Panc1 (cell line): ENCODE results near the gene DCD.

Experiments
- POLR2AphosphoS5 ChIP-seq: IDR thresholded peaks from 2 replicates; pipeline ENCODE4 v1.6.1; 2012; ENCODE audit warnings: mild to moderate bottlenecking, low read depth, low read length, moderate library complexity
- SIN3A ChIP-seq: IDR thresholded peaks from 2 replicates; pipeline ENCODE4 v1.6.1; 2012; ENCODE audit warnings: low read depth, mild to moderate bottlenecking, low read length, moderate library complexity, borderline replicate concordance; ENCODE audit not compliant: insufficient read depth
- TCF7L2 ChIP-seq: IDR thresholded peaks from 2 replicates; pipeline ENCODE4 v1.6.1; 2011; ENCODE audit warnings: mild to moderate bottlenecking, low read depth, low read length, inconsistent platforms
- TF ChIP-seq, protein P1 (sequence below): fragments of 450-650 bp; IDR thresholded peaks from 2 replicates; pipeline ENCODE4 v1.5.1; 2017; ENCODE audit warnings: mild to moderate bottlenecking
- TF ChIP-seq, protein P2 (sequence below), 2 experiments: IDR thresholded peaks; 2 replicates each; pipeline ENCODE4 v1.6.1; 2011 to 2012; ENCODE audit warnings: low read depth in 2 of 2, control low read depth in 1 of 2, low read length in 1 of 2, mild to moderate bottlenecking in 1 of 2, moderate library complexity in 1 of 2; ENCODE audit not compliant: insufficient read depth in 1 of 2

GRCh38 chr12:54611715-54612149 is 36.4 kb downstream of the DCD start:
- no peak for TF ChIP-seq SIN3A
- TF ChIP-seq POLR2AphosphoS5: no peak
- TF ChIP-seq, protein P1, sequence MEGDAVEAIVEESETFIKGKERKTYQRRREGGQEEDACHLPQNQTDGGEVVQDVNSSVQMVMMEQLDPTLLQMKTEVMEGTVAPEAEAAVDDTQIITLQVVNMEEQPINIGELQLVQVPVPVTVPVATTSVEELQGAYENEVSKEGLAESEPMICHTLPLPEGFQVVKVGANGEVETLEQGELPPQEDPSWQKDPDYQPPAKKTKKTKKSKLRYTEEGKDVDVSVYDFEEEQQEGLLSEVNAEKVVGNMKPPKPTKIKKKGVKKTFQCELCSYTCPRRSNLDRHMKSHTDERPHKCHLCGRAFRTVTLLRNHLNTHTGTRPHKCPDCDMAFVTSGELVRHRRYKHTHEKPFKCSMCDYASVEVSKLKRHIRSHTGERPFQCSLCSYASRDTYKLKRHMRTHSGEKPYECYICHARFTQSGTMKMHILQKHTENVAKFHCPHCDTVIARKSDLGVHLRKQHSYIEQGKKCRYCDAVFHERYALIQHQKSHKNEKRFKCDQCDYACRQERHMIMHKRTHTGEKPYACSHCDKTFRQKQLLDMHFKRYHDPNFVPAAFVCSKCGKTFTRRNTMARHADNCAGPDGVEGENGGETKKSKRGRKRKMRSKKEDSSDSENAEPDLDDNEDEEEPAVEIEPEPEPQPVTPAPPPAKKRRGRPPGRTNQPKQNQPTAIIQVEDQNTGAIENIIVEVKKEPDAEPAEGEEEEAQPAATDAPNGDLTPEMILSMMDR: no peak
- TF ChIP-seq, protein P2, sequence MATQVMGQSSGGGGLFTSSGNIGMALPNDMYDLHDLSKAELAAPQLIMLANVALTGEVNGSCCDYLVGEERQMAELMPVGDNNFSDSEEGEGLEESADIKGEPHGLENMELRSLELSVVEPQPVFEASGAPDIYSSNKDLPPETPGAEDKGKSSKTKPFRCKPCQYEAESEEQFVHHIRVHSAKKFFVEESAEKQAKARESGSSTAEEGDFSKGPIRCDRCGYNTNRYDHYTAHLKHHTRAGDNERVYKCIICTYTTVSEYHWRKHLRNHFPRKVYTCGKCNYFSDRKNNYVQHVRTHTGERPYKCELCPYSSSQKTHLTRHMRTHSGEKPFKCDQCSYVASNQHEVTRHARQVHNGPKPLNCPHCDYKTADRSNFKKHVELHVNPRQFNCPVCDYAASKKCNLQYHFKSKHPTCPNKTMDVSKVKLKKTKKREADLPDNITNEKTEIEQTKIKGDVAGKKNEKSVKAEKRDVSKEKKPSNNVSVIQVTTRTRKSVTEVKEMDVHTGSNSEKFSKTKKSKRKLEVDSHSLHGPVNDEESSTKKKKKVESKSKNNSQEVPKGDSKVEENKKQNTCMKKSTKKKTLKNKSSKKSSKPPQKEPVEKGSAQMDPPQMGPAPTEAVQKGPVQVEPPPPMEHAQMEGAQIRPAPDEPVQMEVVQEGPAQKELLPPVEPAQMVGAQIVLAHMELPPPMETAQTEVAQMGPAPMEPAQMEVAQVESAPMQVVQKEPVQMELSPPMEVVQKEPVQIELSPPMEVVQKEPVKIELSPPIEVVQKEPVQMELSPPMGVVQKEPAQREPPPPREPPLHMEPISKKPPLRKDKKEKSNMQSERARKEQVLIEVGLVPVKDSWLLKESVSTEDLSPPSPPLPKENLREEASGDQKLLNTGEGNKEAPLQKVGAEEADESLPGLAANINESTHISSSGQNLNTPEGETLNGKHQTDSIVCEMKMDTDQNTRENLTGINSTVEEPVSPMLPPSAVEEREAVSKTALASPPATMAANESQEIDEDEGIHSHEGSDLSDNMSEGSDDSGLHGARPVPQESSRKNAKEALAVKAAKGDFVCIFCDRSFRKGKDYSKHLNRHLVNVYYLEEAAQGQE (IDR thresholded peaks at IDR 0.05; ENCODE audit: insufficient read depth in 1 of 2, low read depth in 2 of 2, low read length in 1 of 2): no peak
- TF ChIP-seq TCF7L2: no peak
